KMS-11 (cell line): ENCODE data around the gene CRHBP.

Source experiments
- H2AFZ ChIP-seq: fragments of 200-600 bp; sonication (generic); 2 replicates; pipeline ENCODE4 v1.6.1; 2016; ENCODE audit warnings: antibody characterized with exemption, mixed run types, low read depth
- H3K27ac ChIP-seq: fragments of 200-600 bp; sonication (generic); 2 replicates; pipeline ENCODE4 v1.6.1; 2016; ENCODE audit warnings: mild to moderate bottlenecking, mixed run types
- H3K27me3 ChIP-seq: fragments of 200-600 bp; sonication (generic); 2 replicates; pipeline ENCODE4 v1.6.1; 2017; ENCODE audit warnings: mild to moderate bottlenecking, low read depth, mixed run types, moderate library complexity; ENCODE audit not compliant: insufficient read depth
- H3K36me3 ChIP-seq: fragments of 200-600 bp; sonication (generic); 2 replicates; pipeline ENCODE4 v1.6.1; 2017; ENCODE audit warnings: mild to moderate bottlenecking, mixed run types; ENCODE audit not compliant: insufficient read depth
- H3K4me1 ChIP-seq: fragments of 200-600 bp; sonication (generic); 2 replicates; pipeline ENCODE4 v1.6.1; 2016; ENCODE audit warnings: mild to moderate bottlenecking, low read depth, mixed run types; ENCODE audit not compliant: poor library complexity, severe bottlenecking
- H3K4me2 ChIP-seq: fragments of 200-600 bp; sonication (generic); 2 replicates; pipeline ENCODE4 v1.7.0; 2016; ENCODE audit warnings: mild to moderate bottlenecking, mixed run types
- H3K4me3 ChIP-seq: fragments of 200-600 bp; sonication (generic); IDR thresholded peaks from 2 replicates; pipeline ENCODE4 v1.6.1; 2017; ENCODE audit warnings: low read depth, low read length, mixed read lengths; ENCODE audit not compliant: insufficient read depth
- H3K79me2 ChIP-seq: fragments of 200-600 bp; sonication (generic); 2 replicates; pipeline ENCODE4 v1.6.1; 2016; ENCODE audit warnings: low read depth, mixed run types; ENCODE audit not compliant: insufficient read depth
- H3K9ac ChIP-seq: fragments of 200-600 bp; sonication (generic); 2 replicates; pipeline ENCODE4 v1.6.1; 2016; ENCODE audit warnings: mild to moderate bottlenecking, mixed run types
- H4K20me1 ChIP-seq: fragments of 200-600 bp; sonication (generic); 2 replicates; pipeline ENCODE4 v1.6.1; 2016; ENCODE audit warnings: mild to moderate bottlenecking, mixed run types; ENCODE audit not compliant: insufficient read depth
- TF ChIP-seq, protein P1 (sequence below): fragments of 200-600 bp; sonication (generic); conservative IDR thresholded peaks from 2 replicates; pipeline ENCODE4 v1.6.1; 2017; ENCODE audit warnings: low read depth, mild to moderate bottlenecking, antibody characterized with exemption, low read length, moderate library complexity, mixed read lengths

Gene CRHBP

DNA sequence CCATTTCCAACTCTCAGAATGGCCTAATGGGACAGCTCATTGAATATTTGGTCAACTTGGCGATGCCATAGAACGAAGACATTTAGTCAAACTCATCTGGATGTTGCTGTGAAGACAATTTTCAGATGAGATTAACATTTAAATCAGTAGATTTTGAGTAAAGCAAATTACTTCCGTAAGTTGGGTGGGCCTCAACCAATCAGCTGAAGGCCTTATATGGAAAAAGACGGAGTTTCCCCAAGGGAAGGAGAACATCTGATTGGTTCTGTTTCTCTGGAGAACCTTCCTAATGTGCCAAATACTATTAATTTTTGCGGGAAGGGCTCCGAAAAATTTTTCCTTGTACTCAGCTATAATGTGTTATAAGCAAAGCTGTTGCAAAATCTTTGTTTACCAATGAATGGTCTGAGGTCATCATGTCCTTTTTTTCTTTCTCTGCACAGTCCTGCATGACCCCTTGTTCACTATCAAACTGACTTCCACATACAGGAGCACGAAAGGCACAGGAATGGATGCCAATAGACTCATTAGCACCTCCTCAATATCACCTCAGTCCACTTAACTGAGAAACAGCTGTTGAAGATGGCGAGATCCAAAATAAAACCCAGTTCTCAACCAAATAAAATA is 27.8 kb downstream of the CRHBP start:
- no peaks in the 10 kb centered on the region for H3K4me1 ChIP-seq
- no peak overlapping the region for H3K4me2 ChIP-seq
- no peaks in the 10 kb centered on the region for H3K79me2 ChIP-seq
- no peak overlapping the region for H3K4me3 ChIP-seq
- H2AFZ ChIP-seq = no peak overlapping the region
- no peak overlapping the region for H3K27ac ChIP-seq
- H3K9ac ChIP-seq = no peak overlapping the region
- no peaks in the 10 kb centered on the region for H4K20me1 ChIP-seq
- H3K36me3 ChIP-seq = no peaks in the 10 kb centered on the region
- TF ChIP-seq, protein P1, sequence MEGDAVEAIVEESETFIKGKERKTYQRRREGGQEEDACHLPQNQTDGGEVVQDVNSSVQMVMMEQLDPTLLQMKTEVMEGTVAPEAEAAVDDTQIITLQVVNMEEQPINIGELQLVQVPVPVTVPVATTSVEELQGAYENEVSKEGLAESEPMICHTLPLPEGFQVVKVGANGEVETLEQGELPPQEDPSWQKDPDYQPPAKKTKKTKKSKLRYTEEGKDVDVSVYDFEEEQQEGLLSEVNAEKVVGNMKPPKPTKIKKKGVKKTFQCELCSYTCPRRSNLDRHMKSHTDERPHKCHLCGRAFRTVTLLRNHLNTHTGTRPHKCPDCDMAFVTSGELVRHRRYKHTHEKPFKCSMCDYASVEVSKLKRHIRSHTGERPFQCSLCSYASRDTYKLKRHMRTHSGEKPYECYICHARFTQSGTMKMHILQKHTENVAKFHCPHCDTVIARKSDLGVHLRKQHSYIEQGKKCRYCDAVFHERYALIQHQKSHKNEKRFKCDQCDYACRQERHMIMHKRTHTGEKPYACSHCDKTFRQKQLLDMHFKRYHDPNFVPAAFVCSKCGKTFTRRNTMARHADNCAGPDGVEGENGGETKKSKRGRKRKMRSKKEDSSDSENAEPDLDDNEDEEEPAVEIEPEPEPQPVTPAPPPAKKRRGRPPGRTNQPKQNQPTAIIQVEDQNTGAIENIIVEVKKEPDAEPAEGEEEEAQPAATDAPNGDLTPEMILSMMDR = no peak
- no peaks in the 10 kb centered on the region for H3K27me3 ChIP-seq

DNA sequence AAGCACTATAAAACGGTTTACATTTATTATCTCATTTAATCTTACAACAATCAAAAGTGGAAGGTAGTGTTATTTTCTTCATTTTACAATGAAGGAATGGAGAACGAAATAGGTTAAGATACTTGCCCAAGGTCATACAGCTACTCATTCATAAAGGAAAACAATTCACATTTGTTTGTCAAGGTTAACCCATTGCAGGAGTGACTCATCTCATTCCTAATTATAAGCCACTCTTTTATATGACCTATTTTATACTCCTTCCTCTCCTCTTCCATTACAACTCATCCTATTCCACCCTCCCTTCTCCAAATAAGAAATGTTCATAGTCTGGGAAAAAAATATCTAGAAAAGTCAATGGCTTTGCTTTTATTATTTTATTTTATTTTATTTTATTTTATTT is 29.6 kb downstream of the CRHBP start:
- no peak overlapping the region for H3K27ac ChIP-seq
- no peak overlapping the region for H3K4me2 ChIP-seq
- TF ChIP-seq, protein P1 = no peak
- H4K20me1 ChIP-seq = no peaks in the 10 kb centered on the region
- H2AFZ ChIP-seq = no peak overlapping the region
- no peaks in the 10 kb centered on the region for H3K79me2 ChIP-seq
- no peaks in the 10 kb centered on the region for H3K27me3 ChIP-seq
- no peak overlapping the region for H3K4me3 ChIP-seq
- H3K36me3 ChIP-seq = no peaks in the 10 kb centered on the region
- no peak overlapping the region for H3K9ac ChIP-seq
- H3K4me1 ChIP-seq = no peaks in the 10 kb centered on the region

DNA sequence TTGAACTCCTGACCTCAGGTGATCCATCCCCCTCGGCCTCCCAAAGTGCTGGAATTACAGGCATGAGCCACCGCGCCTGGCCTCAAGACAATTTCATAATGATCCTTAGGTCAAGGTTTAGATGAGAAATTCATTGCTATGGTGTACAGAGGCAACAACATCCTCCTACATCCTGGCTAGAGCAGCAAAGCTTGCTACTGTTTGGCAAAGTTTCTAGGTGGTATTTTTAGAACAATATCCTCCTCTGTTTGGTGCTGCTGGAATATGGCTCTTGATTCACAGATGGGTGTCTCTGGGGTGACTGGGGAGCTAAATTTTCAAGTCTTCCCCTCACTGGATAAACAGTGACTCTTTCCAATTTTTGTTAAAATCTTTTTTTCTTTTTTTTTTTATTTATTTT is 30.6 kb downstream of the CRHBP start:
- Histone ChIP-seq H3K4me3 (no peak overlapping the region), H4K20me1 (no peaks in the 10 kb centered on the region), H3K4me2 (no peak overlapping the region), H3K79me2 (no peaks in the 10 kb centered on the region), H3K4me1 (no peaks in the 10 kb centered on the region), H3K36me3 (no peaks in the 10 kb centered on the region), H3K27me3 (no peaks in the 10 kb centered on the region), H3K27ac (no peak overlapping the region), H3K9ac (no peak overlapping the region), H2AFZ (no peak overlapping the region)
- TF ChIP-seq, protein P1 = no peak

DNA sequence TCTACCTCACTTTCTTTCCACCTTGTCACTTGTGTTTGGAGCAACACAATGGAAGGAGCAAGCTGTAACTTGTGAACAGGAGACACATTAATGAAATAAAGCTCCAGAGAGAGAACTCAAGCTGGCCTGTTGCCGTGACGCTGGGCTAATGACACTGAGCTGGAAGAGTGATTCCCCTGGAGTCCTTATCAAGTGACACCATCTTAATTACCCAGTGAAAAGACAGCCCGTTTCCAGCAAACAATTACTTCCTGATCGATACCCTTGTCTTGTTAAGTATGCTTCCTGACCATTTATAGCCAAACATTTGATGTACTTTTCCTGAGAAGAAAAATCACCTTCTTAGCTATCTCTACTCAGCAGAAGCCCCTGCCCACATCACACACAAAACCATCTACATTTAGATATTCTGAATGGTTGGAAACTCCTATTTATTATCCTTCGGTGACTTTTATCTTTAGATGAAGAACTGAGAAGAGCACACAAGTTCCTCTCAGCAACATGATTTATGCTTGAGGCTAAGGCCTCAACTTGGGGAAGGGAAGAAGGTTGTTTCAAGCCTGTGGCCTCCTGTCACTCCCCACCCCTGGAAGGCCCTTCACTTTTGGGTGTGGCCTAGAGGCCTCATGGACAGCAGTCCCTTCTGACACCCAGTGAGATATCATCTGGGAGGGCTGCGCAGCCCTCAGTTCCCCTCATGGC is 34.1 kb downstream of the CRHBP start:
- no peak overlapping the region for H3K4me3 ChIP-seq
- no peaks in the 10 kb centered on the region for H3K4me1 ChIP-seq

More for the DNA sequence above, 34.1 kb downstream of the CRHBP start:
- no peaks in the 10 kb centered on the region for H3K27me3 ChIP-seq
- H3K79me2 ChIP-seq = no peaks in the 10 kb centered on the region
- H3K36me3 ChIP-seq = no peaks in the 10 kb centered on the region
- TF ChIP-seq, protein P1 = no peak
- no peak overlapping the region for H3K4me2 ChIP-seq
- H3K9ac ChIP-seq = no peak overlapping the region
- H2AFZ ChIP-seq = no peak overlapping the region
- no peaks in the 10 kb centered on the region for H4K20me1 ChIP-seq
- no peak overlapping the region for H3K27ac ChIP-seq
